Measurements from ENCODE around the gene PRR16.

The PRR16 gene

GRCh38 chr5:120552638-120553037, 88.5 kb downstream of the PRR16 start:
- no peak overlapping the region for H3K4me3 ChIP-seq (ENCODE audit: low read depth, low read length)
- no peak for TF ChIP-seq CTCF (IDR thresholded peaks at IDR 0.05; ENCODE audit: low read depth, low read length)

GRCh38 chr5:120555345-120555744, 91.2 kb downstream of the PRR16 start:
- H3K4me3 ChIP-seq (ENCODE audit: low read depth, low read length): no peak overlapping the region
- TF ChIP-seq CTCF (IDR thresholded peaks at IDR 0.05; ENCODE audit: low read depth, low read length): no peak

- TF ChIP-seq CTCF (IDR thresholded peaks at IDR 0.05; ENCODE audit: low read depth, low read length): no peak
- H3K4me3 ChIP-seq (ENCODE audit: low read depth, low read length): no peak overlapping the region
Measured at GRCh38 chr5:120564013-120564412, 99.9 kb downstream of the PRR16 start.

GRCh38 chr5:120567066-120567465, 103.0 kb downstream of the PRR16 start:
- no peak for TF ChIP-seq CTCF (IDR thresholded peaks at IDR 0.05; ENCODE audit: low read depth, low read length)
- H3K4me3 ChIP-seq (ENCODE audit: low read depth, low read length): no peak overlapping the region

GRCh38 chr5:120567921-120568320, 103.8 kb downstream of the PRR16 start:
- no peak for TF ChIP-seq CTCF (IDR thresholded peaks at IDR 0.05; ENCODE audit: low read depth, low read length)

GRCh38 chr5:120568711-120569110, 104.6 kb downstream of the PRR16 start:
- no peak overlapping the region for H3K4me3 ChIP-seq (ENCODE audit: low read depth, low read length)
- no peak for TF ChIP-seq CTCF (IDR thresholded peaks at IDR 0.05; ENCODE audit: low read depth, low read length)

More at GRCh38 chr5:120567921-120568320, 103.8 kb downstream of the PRR16 start:
- no peak overlapping the region for H3K4me3 ChIP-seq (ENCODE audit: low read depth, low read length)

GRCh38 chr5:120576588-120576987, 112.5 kb downstream of the PRR16 start:
- no peak overlapping the region for H3K4me3 ChIP-seq (ENCODE audit: low read depth, low read length)
- no peak for TF ChIP-seq CTCF (IDR thresholded peaks at IDR 0.05; ENCODE audit: low read depth, low read length)
